Measurements from ENCODE around the gene LRP6. TPM values are rescaled to one million over a fixed set of nuclear protein-coding genes. Genes with fewer than 3 reads are reported as not detected.

The LRP6 gene
- total RNA-seq, 1 donor from 2014 or later = 15.2 TPM

GRCh38 chr12:12086973-12087692 is 179.7 kb downstream of the LRP6 start:
- no peaks in the 10 kb centered on the region for H3K36me3 ChIP-seq (ENCODE audit: control insufficient read depth, insufficient read depth, low read length)
- no peak for TF ChIP-seq CTCF (IDR thresholded peaks at IDR 0.05; ENCODE audit: insufficient read depth, low read length, poor library complexity, severe bottlenecking)
- no peak overlapping the region for H3K4me3 ChIP-seq (ENCODE audit: low read depth, low read length)
- DNase-seq (ENCODE audit: low read depth) = no peak
- no peaks in the 10 kb centered on the region for H3K27me3 ChIP-seq (ENCODE audit: control insufficient read depth, insufficient read depth, low read length)

GRCh38 chr12:12086362-12086761 is 180.5 kb downstream of the LRP6 start:
- Histone ChIP-seq H3K4me3 (ENCODE audit: low read depth, low read length) (no peak overlapping the region), H3K36me3 (ENCODE audit: control insufficient read depth, insufficient read depth, low read length) (no peaks in the 10 kb centered on the region), H3K27me3 (ENCODE audit: control insufficient read depth, insufficient read depth, low read length) (no peaks in the 10 kb centered on the region)
- no peak for DNase-seq (ENCODE audit: low read depth)
- no peak for TF ChIP-seq CTCF (IDR thresholded peaks at IDR 0.05; ENCODE audit: insufficient read depth, low read length, poor library complexity, severe bottlenecking)

GRCh38 chr12:12083688-12084087 is 183.2 kb downstream of the LRP6 start:
- Histone ChIP-seq H3K4me3 (ENCODE audit: low read depth, low read length) (no peak overlapping the region), H3K36me3 (ENCODE audit: control insufficient read depth, insufficient read depth, low read length) (no peaks in the 10 kb centered on the region), H3K27me3 (ENCODE audit: control insufficient read depth, insufficient read depth, low read length) (no peaks in the 10 kb centered on the region)
- no peak for DNase-seq (ENCODE audit: low read depth)
- no peak for TF ChIP-seq CTCF (IDR thresholded peaks at IDR 0.05; ENCODE audit: insufficient read depth, low read length, poor library complexity, severe bottlenecking)

- Histone ChIP-seq H3K4me3 (ENCODE audit: low read depth, low read length) (no peak overlapping the region), H3K36me3 (ENCODE audit: control insufficient read depth, insufficient read depth, low read length) (no peaks in the 10 kb centered on the region), H3K27me3 (ENCODE audit: control insufficient read depth, insufficient read depth, low read length) (no peaks in the 10 kb centered on the region)
- no peak for TF ChIP-seq CTCF (IDR thresholded peaks at IDR 0.05; ENCODE audit: insufficient read depth, low read length, poor library complexity, severe bottlenecking)
- DNase-seq (ENCODE audit: low read depth) = no peak
These were observed 184.9 kb downstream of the LRP6 start for GRCh38 chr12:12081836-12082497.

- DNase-seq (ENCODE audit: low read depth) = no peak
- Histone ChIP-seq H3K4me3 (ENCODE audit: low read depth, low read length) (no peak overlapping the region), H3K36me3 (ENCODE audit: control insufficient read depth, insufficient read depth, low read length) (no peaks in the 10 kb centered on the region), H3K27me3 (ENCODE audit: control insufficient read depth, insufficient read depth, low read length) (no peaks in the 10 kb centered on the region)
- TF ChIP-seq CTCF (IDR thresholded peaks at IDR 0.05; ENCODE audit: insufficient read depth, low read length, poor library complexity, severe bottlenecking) = no peak
These were observed 187.6 kb downstream of the LRP6 start for GRCh38 chr12:12079291-12079690.
